Measurements from ENCODE around the gene SPOCK2. TPM values are rescaled to one million over a fixed set of nuclear protein-coding genes. Genes with fewer than 3 reads are reported as not detected.
A peak's percentile ranks its signal among the peaks of the same experiment; 100 is the strongest.

Gene SPOCK2
- total RNA-seq, 1 experiment from 2014 or later = 4.8 TPM

GRCh38 chr10:72081210-72081609, 7.1 kb downstream of the SPOCK2 start:
- no peaks in the 10 kb centered on the region for H3K27me3 ChIP-seq (ENCODE audit: control insufficient read depth, insufficient read depth, low read length)
- POLR2A ChIA-PET = no interaction called here
- no peak for ATAC-seq
- no peaks in the 10 kb centered on the region for H3K36me3 ChIP-seq (ENCODE audit: control insufficient read depth, insufficient read depth, low read length)
- peak overlapping the region; percentile 42 for H3K27ac ChIP-seq (ENCODE audit: low read length)
- TF ChIP-seq CTCF (IDR thresholded peaks at IDR 0.05) (no peak), TCF7L2 (IDR thresholded peaks at IDR 0.05; ENCODE audit: low read depth, low read length) (no peak), SIN3A (IDR thresholded peaks at IDR 0.05; ENCODE audit: borderline replicate concordance, insufficient read depth, low read depth, low read length) (no peak), POLR2AphosphoS5 (IDR thresholded peaks at IDR 0.05; ENCODE audit: low read depth, low read length) (no peak)
- TF ChIP-seq, protein P1, sequence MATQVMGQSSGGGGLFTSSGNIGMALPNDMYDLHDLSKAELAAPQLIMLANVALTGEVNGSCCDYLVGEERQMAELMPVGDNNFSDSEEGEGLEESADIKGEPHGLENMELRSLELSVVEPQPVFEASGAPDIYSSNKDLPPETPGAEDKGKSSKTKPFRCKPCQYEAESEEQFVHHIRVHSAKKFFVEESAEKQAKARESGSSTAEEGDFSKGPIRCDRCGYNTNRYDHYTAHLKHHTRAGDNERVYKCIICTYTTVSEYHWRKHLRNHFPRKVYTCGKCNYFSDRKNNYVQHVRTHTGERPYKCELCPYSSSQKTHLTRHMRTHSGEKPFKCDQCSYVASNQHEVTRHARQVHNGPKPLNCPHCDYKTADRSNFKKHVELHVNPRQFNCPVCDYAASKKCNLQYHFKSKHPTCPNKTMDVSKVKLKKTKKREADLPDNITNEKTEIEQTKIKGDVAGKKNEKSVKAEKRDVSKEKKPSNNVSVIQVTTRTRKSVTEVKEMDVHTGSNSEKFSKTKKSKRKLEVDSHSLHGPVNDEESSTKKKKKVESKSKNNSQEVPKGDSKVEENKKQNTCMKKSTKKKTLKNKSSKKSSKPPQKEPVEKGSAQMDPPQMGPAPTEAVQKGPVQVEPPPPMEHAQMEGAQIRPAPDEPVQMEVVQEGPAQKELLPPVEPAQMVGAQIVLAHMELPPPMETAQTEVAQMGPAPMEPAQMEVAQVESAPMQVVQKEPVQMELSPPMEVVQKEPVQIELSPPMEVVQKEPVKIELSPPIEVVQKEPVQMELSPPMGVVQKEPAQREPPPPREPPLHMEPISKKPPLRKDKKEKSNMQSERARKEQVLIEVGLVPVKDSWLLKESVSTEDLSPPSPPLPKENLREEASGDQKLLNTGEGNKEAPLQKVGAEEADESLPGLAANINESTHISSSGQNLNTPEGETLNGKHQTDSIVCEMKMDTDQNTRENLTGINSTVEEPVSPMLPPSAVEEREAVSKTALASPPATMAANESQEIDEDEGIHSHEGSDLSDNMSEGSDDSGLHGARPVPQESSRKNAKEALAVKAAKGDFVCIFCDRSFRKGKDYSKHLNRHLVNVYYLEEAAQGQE (IDR thresholded peaks at IDR 0.05; ENCODE audit: insufficient read depth in 1 of 2, low read depth in 2 of 2, low read length in 1 of 2) = no peak
- intact Hi-C loops (cut with micrococcal nuclease; ENCODE audit: unreplicated experiment) (no loop called here), in situ Hi-C loops (cut with HindIII; ENCODE audit: low pct_unique_long_range_greater_than_20kb, low sequenced_read_pairs) (no loop called here)
- no peaks in the 10 kb centered on the region for H3K9me3 ChIP-seq (ENCODE audit: control insufficient read depth, insufficient read depth, low read depth, low read length)
- peaks cover 29% of the 10 kb centered on the region for H3K4me1 ChIP-seq (ENCODE audit: control insufficient read depth, insufficient read depth, low read length)
- no peak for DNase-seq (ENCODE audit: low read depth, low spot score)
- no peak overlapping the region for H3K4me3 ChIP-seq (ENCODE audit: low read depth in 2 of 2, low read length in 2 of 2)
- CTCF ChIA-PET = no interaction called here
- no TSS peak for BruUV-seq (replicated peaks)

- intact Hi-C loops (cut with micrococcal nuclease; ENCODE audit: unreplicated experiment) = no loop called here
- no peak overlapping the region for H3K4me3 ChIP-seq (ENCODE audit: low read depth in 2 of 2, low read length in 2 of 2)
- H3K27me3 ChIP-seq (ENCODE audit: control insufficient read depth, insufficient read depth, low read length) = no peaks in the 10 kb centered on the region
- ATAC-seq = no peak
- no TSS peak for BruUV-seq (replicated peaks)
- DNase-seq (ENCODE audit: low read depth, low spot score) = no peak
- ChIA-PET POLR2A (no interaction called here), CTCF (interaction anchor here (0.6 kb wide), 1 partner anchor 265 kb away, joined by 7 read pairs; no protein-coding TSS in a partner anchor)
- no peaks in the 10 kb centered on the region for H3K36me3 ChIP-seq (ENCODE audit: control insufficient read depth, insufficient read depth, low read length)
- peak overlapping the region; percentile 62 for H3K27ac ChIP-seq (ENCODE audit: low read length)
- H3K4me1 ChIP-seq (ENCODE audit: control insufficient read depth, insufficient read depth, low read length) = peaks cover 29% of the 10 kb centered on the region
- H3K9me3 ChIP-seq (ENCODE audit: control insufficient read depth, insufficient read depth, low read depth, low read length) = no peaks in the 10 kb centered on the region
- TF ChIP-seq POLR2AphosphoS5 (IDR thresholded peaks at IDR 0.05; ENCODE audit: low read depth, low read length) = no peak
- no peak for TF ChIP-seq CTCF (IDR thresholded peaks at IDR 0.05)
- TF ChIP-seq TCF7L2 (IDR thresholded peaks at IDR 0.05; ENCODE audit: low read depth, low read length) = no peak
- TF ChIP-seq SIN3A (IDR thresholded peaks at IDR 0.05; ENCODE audit: borderline replicate concordance, insufficient read depth, low read depth, low read length) = no peak
- TF ChIP-seq, protein P1 (IDR thresholded peaks at IDR 0.05; ENCODE audit: insufficient read depth in 1 of 2, low read depth in 2 of 2, low read length in 1 of 2) = no peak
- in situ Hi-C loops (cut with HindIII; ENCODE audit: low pct_unique_long_range_greater_than_20kb, low sequenced_read_pairs) = no loop called here
Observed at GRCh38 chr10:72080042-72080975, 8.0 kb downstream of the SPOCK2 start.
